ENCODE results near the gene ZNF79. TPM values are rescaled to one million over a fixed set of nuclear protein-coding genes. Genes with fewer than 3 reads are reported as not detected.

Gene ZNF79
- total and polyA plus RNA-seq, 2 donors from 2014 or later, result 2.1 to 9.1 TPM

DNA sequence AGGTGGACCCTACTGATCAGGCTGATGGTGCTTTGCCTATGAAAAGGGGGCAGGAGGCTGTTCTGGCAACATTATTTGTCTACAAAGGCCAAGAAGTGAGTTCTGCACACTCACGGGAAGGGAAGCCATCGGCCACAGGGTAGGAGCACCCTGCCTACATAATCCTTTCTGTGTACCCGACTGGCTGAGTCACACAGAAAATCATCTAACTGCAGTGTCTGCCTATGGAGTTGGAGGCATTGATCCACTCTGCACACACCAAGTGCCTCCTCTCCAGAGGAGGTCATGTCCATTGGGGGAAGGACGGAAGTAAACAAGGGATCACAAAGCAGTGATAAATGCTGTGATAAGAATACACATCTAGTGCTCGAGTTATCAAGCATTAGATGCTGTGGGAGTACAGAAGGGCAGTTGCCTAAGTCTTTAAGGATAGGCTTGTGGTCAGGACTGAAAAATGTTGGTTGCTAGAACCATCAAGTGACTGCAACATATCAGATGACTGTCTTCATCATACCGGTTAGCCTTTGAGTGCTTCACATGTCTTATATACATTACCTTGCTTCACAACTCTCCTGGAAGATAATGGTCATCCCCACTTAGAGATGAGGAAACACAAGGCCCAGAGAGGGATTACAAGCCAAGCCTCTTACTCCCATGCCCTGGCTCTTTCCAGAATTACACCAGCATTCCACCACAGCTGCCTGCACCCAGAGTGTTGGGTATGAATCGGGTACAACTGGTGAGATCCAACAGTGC is 28.5 kb upstream of the ZNF79 start:
- no peak for FAIRE-seq
- intact Hi-C loops (cut with DNase I), result no loop called here

DNA sequence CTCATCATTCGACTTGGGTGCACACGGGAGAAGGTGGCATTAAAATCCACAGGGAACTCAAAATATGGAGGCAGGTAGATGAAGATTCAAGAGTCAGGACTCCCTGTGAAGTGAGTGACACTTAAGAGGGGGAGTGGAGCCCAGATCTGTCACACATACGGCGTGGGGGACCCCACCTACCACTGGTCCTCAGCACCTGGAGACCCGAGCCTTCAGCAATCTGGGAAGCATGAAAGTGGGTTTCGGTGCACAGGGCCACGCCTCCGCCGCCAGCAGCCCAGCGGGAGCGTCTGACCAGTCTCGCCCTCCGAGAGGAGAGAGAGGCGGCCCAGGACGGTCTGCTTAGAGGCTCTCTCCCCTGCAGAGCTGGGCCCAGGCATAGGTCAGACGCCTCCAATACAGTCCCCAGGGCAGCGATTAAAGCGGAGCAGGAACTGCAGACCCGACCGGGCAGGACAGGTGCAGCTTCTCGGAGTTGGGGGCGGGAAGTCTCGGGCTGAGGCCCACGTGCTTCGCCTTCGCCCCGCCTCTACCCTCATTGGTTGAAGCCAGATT is 27.9 kb upstream of the ZNF79 start:
- no peak for DNase-seq
- Histone ChIP-seq H3K36me3 (ENCODE audit: control insufficient read depth in 2 of 3, insufficient read depth in 3 of 3, low read length in 3 of 3) (peaks cover 2 to 3% (median 2%) of the 10 kb centered on the region in 3 donors), H3K27me3 (ENCODE audit: control insufficient read depth, insufficient read depth, low read length) (no peaks in the 10 kb centered on the region), H3K9me3 (ENCODE audit: control insufficient read depth in 2 of 3, insufficient read depth in 1 of 3, low read length in 3 of 3) (no peaks in the 10 kb centered on the region), H3K4me1 (ENCODE audit: control insufficient read depth in 2 of 3, insufficient read depth in 2 of 3, low read depth in 1 of 3, low read length in 3 of 3) (peaks cover 0 to 17% (median 9%) of the 10 kb centered on the region in 3 donors), H3K4me3 (ENCODE audit: low read length in 3 of 3) (peak overlapping the region; percentile 58 to 76 (median 74)), H3K27ac (ENCODE audit: low read depth in 2 of 2, low read length in 2 of 2) (no peak overlapping the region), H3K9ac (ENCODE audit: low read length in 3 of 3) (peak overlapping the region; percentile 14 to 73 (median 59))
- no peak for FAIRE-seq
- TF ChIP-seq, protein P1, sequence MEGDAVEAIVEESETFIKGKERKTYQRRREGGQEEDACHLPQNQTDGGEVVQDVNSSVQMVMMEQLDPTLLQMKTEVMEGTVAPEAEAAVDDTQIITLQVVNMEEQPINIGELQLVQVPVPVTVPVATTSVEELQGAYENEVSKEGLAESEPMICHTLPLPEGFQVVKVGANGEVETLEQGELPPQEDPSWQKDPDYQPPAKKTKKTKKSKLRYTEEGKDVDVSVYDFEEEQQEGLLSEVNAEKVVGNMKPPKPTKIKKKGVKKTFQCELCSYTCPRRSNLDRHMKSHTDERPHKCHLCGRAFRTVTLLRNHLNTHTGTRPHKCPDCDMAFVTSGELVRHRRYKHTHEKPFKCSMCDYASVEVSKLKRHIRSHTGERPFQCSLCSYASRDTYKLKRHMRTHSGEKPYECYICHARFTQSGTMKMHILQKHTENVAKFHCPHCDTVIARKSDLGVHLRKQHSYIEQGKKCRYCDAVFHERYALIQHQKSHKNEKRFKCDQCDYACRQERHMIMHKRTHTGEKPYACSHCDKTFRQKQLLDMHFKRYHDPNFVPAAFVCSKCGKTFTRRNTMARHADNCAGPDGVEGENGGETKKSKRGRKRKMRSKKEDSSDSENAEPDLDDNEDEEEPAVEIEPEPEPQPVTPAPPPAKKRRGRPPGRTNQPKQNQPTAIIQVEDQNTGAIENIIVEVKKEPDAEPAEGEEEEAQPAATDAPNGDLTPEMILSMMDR (IDR thresholded peaks at IDR 0.05; ENCODE audit: borderline replicate concordance, extremely low read depth, insufficient read depth), result no peak
- intact Hi-C loops (cut with DNase I), result no loop called here

More for the DNA sequence above, 28.5 kb upstream of the ZNF79 start:
- H3K4me1 ChIP-seq (ENCODE audit: control insufficient read depth in 2 of 3, insufficient read depth in 2 of 3, low read depth in 1 of 3, low read length in 3 of 3), result peaks cover 0 to 17% (median 9%) of the 10 kb centered on the region in 3 donors
- H3K36me3 ChIP-seq (ENCODE audit: control insufficient read depth in 2 of 3, insufficient read depth in 3 of 3, low read length in 3 of 3), result peaks cover 2 to 3% (median 2%) of the 10 kb centered on the region in 3 donors
- H3K27ac ChIP-seq (ENCODE audit: low read depth in 2 of 2, low read length in 2 of 2), result no peak overlapping the region
- no peaks in the 10 kb centered on the region for H3K27me3 ChIP-seq (ENCODE audit: control insufficient read depth, insufficient read depth, low read length)
- no peak for DNase-seq
- TF ChIP-seq, protein P1 (IDR thresholded peaks at IDR 0.05; ENCODE audit: borderline replicate concordance, extremely low read depth, insufficient read depth), result no peak
- H3K9ac ChIP-seq (ENCODE audit: low read length in 3 of 3), result peak overlapping the region in 2 of 3 donors; percentile 59 to 73
- no peaks in the 10 kb centered on the region for H3K9me3 ChIP-seq (ENCODE audit: control insufficient read depth in 2 of 3, insufficient read depth in 1 of 3, low read length in 3 of 3)
- peak overlapping the region; percentile 58 to 76 (median 74) for H3K4me3 ChIP-seq (ENCODE audit: low read length in 3 of 3)

DNA sequence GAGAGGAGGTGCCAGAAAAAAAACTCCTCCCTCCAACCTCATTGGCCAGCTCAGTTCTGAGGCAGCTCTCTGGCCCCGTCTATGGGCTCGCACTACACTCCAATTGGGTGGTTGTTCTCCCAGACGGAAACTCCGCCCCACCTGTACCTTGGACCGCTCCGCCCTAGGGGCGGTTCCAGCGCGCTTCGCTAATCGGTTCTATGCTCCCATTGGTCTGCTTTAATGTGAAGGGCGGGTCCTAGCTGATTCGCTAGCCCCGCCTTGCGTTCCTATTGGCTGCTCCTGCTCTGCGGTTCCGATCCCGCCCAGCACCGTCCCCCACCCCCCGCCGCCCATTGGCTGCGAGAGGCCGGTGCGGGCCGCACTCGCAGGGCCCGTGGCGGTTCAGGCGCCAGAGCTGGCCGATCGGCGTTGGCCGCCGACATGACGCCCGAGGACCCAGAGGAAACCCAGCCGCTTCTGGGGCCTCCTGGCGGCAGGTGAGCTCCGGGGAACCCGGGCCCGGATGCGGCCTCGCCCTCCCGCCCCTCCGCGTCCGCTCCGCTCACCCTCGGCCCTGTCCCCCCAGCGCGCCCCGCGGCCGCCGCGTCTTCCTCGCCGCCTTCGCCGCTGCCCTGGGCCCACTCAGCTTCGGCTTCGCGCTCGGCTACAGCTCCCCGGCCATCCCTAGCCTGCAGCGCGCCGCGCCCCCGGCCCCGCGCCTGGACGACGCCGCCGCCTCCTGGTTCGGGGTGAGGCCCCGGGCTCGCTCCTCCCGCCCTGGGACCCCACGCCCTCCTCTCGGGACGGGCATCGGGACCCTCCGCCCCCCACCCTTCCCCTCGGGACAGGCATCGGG is 27.2 kb upstream of the ZNF79 start, which contains the start of gene SLC2A8:
SLC2A8 (plus strand) TSS at position 362 of the 838 bp plus-strand sequence; CDS start at position 424, 62 bp downstream.
- Histone ChIP-seq H3K27ac (ENCODE audit: low read depth in 2 of 2, low read length in 2 of 2) (peak within 1 kb of the TSS; percentile 60 to 67), H3K27me3 (ENCODE audit: control insufficient read depth, insufficient read depth, low read length) (no peaks in the 10 kb centered on the region), H3K4me3 (ENCODE audit: low read length in 3 of 3) (peak within 1 kb of the TSS; percentile 58 to 76 (median 74)), H3K9ac (ENCODE audit: low read length in 3 of 3) (peak within 1 kb of the TSS; percentile 14 to 73 (median 59)), H3K9me3 (ENCODE audit: control insufficient read depth in 2 of 3, insufficient read depth in 1 of 3, low read length in 3 of 3) (no peaks in the 10 kb centered on the region), H3K4me1 (ENCODE audit: control insufficient read depth in 2 of 3, insufficient read depth in 2 of 3, low read depth in 1 of 3, low read length in 3 of 3) (peaks cover 0 to 17% (median 9%) of the 10 kb centered on the region in 3 donors), H3K36me3 (ENCODE audit: control insufficient read depth in 2 of 3, insufficient read depth in 3 of 3, low read length in 3 of 3) (peaks cover 0 to 2% (median 0%) of the 10 kb centered on the region in 3 donors)
- peak; percentile 99 for FAIRE-seq
- intact Hi-C loops (cut with DNase I), result no loop called here
- TF ChIP-seq, protein P1 (IDR thresholded peaks at IDR 0.05; ENCODE audit: borderline replicate concordance, extremely low read depth, insufficient read depth), result peak; percentile 17
- DNase-seq, result peak; percentile 99 to 100 (median 100)
